K562 (cell line): ENCODE data around the gene ADAMTS10. TPM values are rescaled to one million over a fixed set of nuclear protein-coding genes. Genes with fewer than 3 reads are reported as not detected.

ENCODE experiments used
- ATAC-seq: fragments of 200-7000 bp; cut with Tn5 transposase; 3 replicates; pipeline ENCODE4 v1.9.1; 2020; ENCODE audit warnings: moderate library complexity
- BruUV-seq: library from RNA; stranded (reverse); fragments of 400-500 nt; replicated peaks from 2 replicates; lab custom pipeline; 2021; lab: Mats Ljungman, UMichigan
- CTCF ChIA-PET: fragments of 300-600 bp; formaldehyde crosslinking; extraction: SDS; loops from one replicate; lab custom pipeline; 2021; ENCODE audit warnings: low intra/inter-chr PET ratio; lab: Yijun Ruan, JAX
- POLR2A ChIA-PET: fragments of 300-600, 350-650 bp; sonication (Branson Sonifier 250); formaldehyde crosslinking; extraction: SDS; loops from one replicate; lab custom pipeline; 2021; ENCODE audit warnings: antibody characterized with exemption, inconsistent platforms; lab: Yijun Ruan, JAX
- DNase-seq, 4 experiments: peaks; one replicate each; pipeline versions ENCODE4 v3.0.0 to v3.0.0-alpha.2; 2011 to 2018; ENCODE audit warnings: low spot score in 3 of 4, mixed read lengths in 3 of 4; ENCODE audit errors: extremely low read depth in 1 of 4
- FAIRE-seq: peaks from 2 replicates; lab custom pipeline; 2011; peaks lifted over from hg19 to GRCh38; lab: Jason Lieb, UNC
- H2AFZ ChIP-seq: 2 replicates; pipeline ENCODE4 v1.6.0; 2011; ENCODE audit warnings: low read depth, low read length, control low read depth, inconsistent platforms
- H3K27ac ChIP-seq: fragments of 200-600 bp; 3 replicates; pipeline ENCODE4 v1.8.0; 2011; ENCODE audit warnings: low read depth, mild to moderate bottlenecking, control low read depth, inconsistent platforms, low read length, moderate library complexity, mixed read lengths; ENCODE audit errors: extremely low read depth
- H3K27me3 ChIP-seq, 2 experiments: fragments of 300-600 bp in 1 of 2; 2 replicates in 1 of 2; 3 replicates in 1 of 2; pipeline versions ENCODE4 v1.6.0 to v1.8.0; 2011; ENCODE audit warnings: inconsistent platforms in 2 of 2, low read length in 2 of 2, mild to moderate bottlenecking in 1 of 2, mixed read lengths in 1 of 2, moderate library complexity in 1 of 2; ENCODE audit not compliant: control insufficient read depth in 2 of 2, insufficient read depth in 2 of 2
- H3K36me3 ChIP-seq: fragments of 300-600 bp; 3 replicates; pipeline ENCODE4 v1.8.0; 2011; ENCODE audit warnings: mild to moderate bottlenecking, low read length, inconsistent platforms; ENCODE audit not compliant: control insufficient read depth, insufficient read depth
- H3K4me1 ChIP-seq, 2 experiments: fragments of 200-600 bp in 1 of 2; replicated peaks in 1 of 2; 2 replicates in 1 of 2; 3 replicates in 1 of 2; pipeline versions ENCODE4 v1.5.1 to v1.8.0; 2011; ENCODE audit warnings: inconsistent platforms in 2 of 2, low read length in 2 of 2, mild to moderate bottlenecking in 1 of 2, mixed read lengths in 1 of 2, moderate library complexity in 1 of 2; ENCODE audit not compliant: control insufficient read depth in 2 of 2, insufficient read depth in 2 of 2
- H3K4me2 ChIP-seq: 2 replicates; pipeline ENCODE4 v1.6.1; 2011; ENCODE audit warnings: low read length, control low read depth, inconsistent platforms, mixed read lengths; ENCODE audit not compliant: insufficient read depth
- H3K4me3 ChIP-seq: fragments of 200-600 bp; sonication (generic), shearing (Covaris generic); 2 replicates; pipeline ENCODE4 v1.5.1; 2016; ENCODE audit warnings: control low read depth, inconsistent platforms
- H3K79me2 ChIP-seq: fragments of 200-600 bp; 3 replicates; pipeline ENCODE4 v1.8.0; 2011; ENCODE audit warnings: low read length, inconsistent platforms; ENCODE audit not compliant: control insufficient read depth, insufficient read depth
- H3K9ac ChIP-seq, 2 experiments: 2 replicates each; pipeline versions ENCODE4 v1.6.0 to v1.6.1; 2011; ENCODE audit warnings: low read depth in 2 of 2, low read length in 2 of 2, control low read depth in 1 of 2, inconsistent platforms in 1 of 2, mild to moderate bottlenecking in 1 of 2, mixed read lengths in 1 of 2; ENCODE audit not compliant: insufficient read depth in 1 of 2
- H3K9me1 ChIP-seq: one replicate; pipeline ENCODE4 v1.6.0; 2011; ENCODE audit warnings: inconsistent platforms, mild to moderate bottlenecking, low read length, moderate library complexity; ENCODE audit not compliant: control insufficient read depth, insufficient read depth
- H3K9me3 ChIP-seq: replicated peaks from 2 replicates; pipeline ENCODE4 v1.5.1; 2011; ENCODE audit warnings: low read depth, low read length, inconsistent platforms; ENCODE audit not compliant: control insufficient read depth, insufficient read depth
- H4K20me1 ChIP-seq: replicated peaks from 2 replicates; pipeline ENCODE4 v1.6.1; 2011; ENCODE audit warnings: low read length, inconsistent platforms, mixed read lengths; ENCODE audit not compliant: control insufficient read depth, insufficient read depth
- CHD1 ChIP-seq: fragments of 200-600 bp; sonication (generic); IDR thresholded peaks from one replicate; pipeline ENCODE4 v1.6.1; 2012; ENCODE audit warnings: mild to moderate bottlenecking, moderate library complexity, low read length, inconsistent platforms
- CREM ChIP-seq: IDR thresholded peaks from 2 replicates; pipeline ENCODE4 v1.6.1; 2014; ENCODE audit warnings: antibody characterized with exemption, low read depth
- GATAD2B ChIP-seq: fragments of 450-650 bp; IDR thresholded peaks from 2 replicates; pipeline ENCODE4 v1.6.1; 2017; ENCODE audit warnings: mild to moderate bottlenecking, borderline replicate concordance
- JUN ChIP-seq, 2 experiments: sonication (generic) in 1 of 2; formaldehyde crosslinking in 1 of 2; IDR thresholded peaks; 2 replicates each; pipeline versions ENCODE4 v1.6.1 to v1.8.0; 2012 to 2022; ENCODE audit warnings: borderline replicate concordance in 2 of 2, mild to moderate bottlenecking in 2 of 2, improper control_type of control experiment in 1 of 2, low read depth in 1 of 2, low read length in 1 of 2, missing genetic modification reagents in 1 of 2
- MBD2 ChIP-seq: sonication (generic); IDR thresholded peaks from 2 replicates; pipeline ENCODE4 v1.6.1; 2016; ENCODE audit warnings: low read depth, borderline replicate concordance
- PTBP1 ChIP-seq: fragments of 200-400 bp; formaldehyde crosslinking; IDR thresholded peaks from 2 replicates; pipeline ENCODE4 v1.6.1; 2017; ENCODE audit warnings: low read depth, low read length
- RUNX1 ChIP-seq: sonication (generic); IDR thresholded peaks from 2 replicates; pipeline ENCODE4 v1.6.1; 2016; ENCODE audit warnings: antibody characterized with exemption, low read depth
- SMAD1 ChIP-seq: fragments of 150-350 bp; IDR thresholded peaks from 2 replicates; pipeline ENCODE4 v1.6.1; 2014; ENCODE audit warnings: low read length, low read depth; ENCODE audit not compliant: partially characterized antibody
- STAT5A ChIP-seq: IDR thresholded peaks from 2 replicates; pipeline ENCODE4 v1.6.1; 2012; ENCODE audit warnings: low read length, inconsistent platforms, borderline replicate concordance
- TCF7 ChIP-seq: sonication (generic); IDR thresholded peaks from 2 replicates; pipeline ENCODE4 v1.6.1; 2016; ENCODE audit warnings: antibody characterized with exemption, borderline replicate concordance
- ZNF133 ChIP-seq: fragments of 250-450 bp; sonication (Bioruptor Pico); IDR thresholded peaks from 2 replicates; pipeline ENCODE4 v1.4.0; 2020; ENCODE audit warnings: mild to moderate bottlenecking
- ZNF561 ChIP-seq: fragments of 450-650 bp; formaldehyde crosslinking; conservative IDR thresholded peaks from 2 replicates; pipeline ENCODE4 v1.4.0; 2020; ENCODE audit warnings: mild to moderate bottlenecking, moderate library complexity
- WGBS: fragments of 100-300 bp; shearing (Covaris generic); methylation state at CpG from one replicate; pipeline ENCODE4 v1.1.6; 2016; ENCODE audit warnings: low coverage, mixed read lengths; ENCODE audit not compliant: insufficient coverage; ENCODE audit errors: missing lambda C conversion rate; 5-methylcytosine and 5-hydroxymethylcytosine counted together
- in situ Hi-C: fragments of 300-500 bp; cut with MboI; formaldehyde crosslinking; loops from 4 replicates; pipeline ENCODE4 v1.15.0; 2018; ENCODE audit warnings: inconsistent platforms, mixed read lengths
- intact Hi-C: fragments of 100-400 bp; cut with micrococcal nuclease; formaldehyde crosslinking; loops from 2 replicates; pipeline ENCODE4 v1.14.2; 2022
- polyA plus RNA-seq, 8 experiments: library from polyadenylated mRNA; depleted of rRNA in 4 of 8; stranded (reverse) in 5 of 8; unstranded in 3 of 8; fragments of >200 nt; fragmentation: Nextera tagmentation in 2 of 8; fragmentation: Illumina TruSeq in 1 of 8; extraction: Ambion mirVana in 2 of 8; extraction: Trizol in 1 of 8; gene quantifications; 2 replicates each; pipeline versions ENCODE4 v1.2.1 to v1.2.3, GENCODE V29; 2011 to 2014; ENCODE audit warnings: inconsistent platforms in 1 of 8, missing spikeins in 1 of 8
- total RNA-seq, 7 experiments: library from RNA; depleted of rRNA in 6 of 7; stranded (reverse); fragments of >200 nt in 6 of 7; fragmentation: Illumina TruSeq in 2 of 7; extraction: Trizol in 2 of 7; gene quantifications; 2 replicates each; pipeline versions ENCODE4 v1.2.1 to v1.2.3, GENCODE V29; 2011 to 2021; ENCODE audit warnings: low replicate concordance in 1 of 7
- TF ChIP-seq, protein P1 (sequence below): fragments of 250-450 bp; sonication (Bioruptor Pico); IDR thresholded peaks from 2 replicates; pipeline ENCODE4 v1.5.0; 2021
- TF ChIP-seq, protein P2 (sequence below): sonication (generic); formaldehyde crosslinking; IDR thresholded peaks from 2 replicates; pipeline ENCODE4 v1.8.1; 2023; ENCODE audit warnings: missing genetic modification reagents, mild to moderate bottlenecking, borderline replicate concordance

The ADAMTS10 gene
- total and polyA plus RNA-seq, 9 of the 15 experiments (the other 6 are each of a cell fraction or from before 2014, with no cell fraction given), result 0.33 to 1.8 (median 0.57) TPM; not detected in 4

DNA sequence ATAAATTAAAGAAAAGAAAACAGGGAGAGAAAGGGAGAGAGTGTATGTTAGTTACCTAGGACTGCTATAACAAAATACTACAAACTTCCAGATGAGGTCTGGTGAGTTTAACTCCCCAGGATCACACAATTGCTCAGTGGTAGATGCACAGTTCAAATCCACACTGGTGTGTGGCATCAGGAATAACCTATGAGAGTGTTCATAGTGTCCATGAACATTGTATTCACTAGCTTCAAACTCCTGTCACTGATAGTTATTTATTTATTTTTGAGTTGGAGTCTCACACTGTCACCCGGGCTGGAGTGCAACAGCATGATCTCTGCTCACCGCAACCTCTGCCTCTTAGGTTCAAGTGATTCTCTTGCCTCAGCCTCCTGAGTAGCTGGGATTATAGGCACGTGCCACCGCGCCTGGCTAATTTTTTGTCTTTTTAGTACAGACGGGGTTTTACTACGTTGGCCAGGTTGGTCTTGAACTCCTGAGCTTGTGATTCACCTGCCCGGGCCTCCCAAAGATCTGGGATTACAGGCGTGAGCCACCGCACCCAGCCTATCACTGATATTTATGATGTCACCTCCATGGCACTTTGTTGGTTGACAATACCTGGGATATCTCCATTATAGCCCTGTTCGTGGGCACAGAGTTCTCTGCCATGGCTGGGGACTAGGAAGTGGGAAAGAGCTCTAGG is 19.6 kb upstream of the ADAMTS10 start, which contains the start of gene NFILZ:
Gene NFILZ (plus strand): TSS at position 638 of the 688 bp plus-strand sequence. CDS start 46,133 bp downstream, outside the sequence.
- no peak within 1 kb of the TSS for H3K27ac ChIP-seq
- in situ Hi-C loops (no loop called here), intact Hi-C loops (no loop called here)
- H3K9ac ChIP-seq, result no peak within 1 kb of the TSS; a peak in 1 of 4 replicates
- no peak within 1 kb of the TSS for H3K4me2 ChIP-seq
- H3K79me2 ChIP-seq, result no peaks in the 10 kb centered on the region
- DNase-seq (no peak), ATAC-seq (no peak), FAIRE-seq (no peak)
- ChIA-PET POLR2A (no interaction called here), CTCF (no interaction called here)
- H4K20me1 ChIP-seq, result no peaks in the 10 kb centered on the region
- no TSS peak for BruUV-seq
- H3K9me3 ChIP-seq, result no peaks in the 10 kb centered on the region
- WGBS, result 3% methylated on average over 11 of the region's 11 CpGs
- H2AFZ ChIP-seq, result no peak within 1 kb of the TSS
- no peaks in the 10 kb centered on the region for H3K9me1 ChIP-seq
- no peak for TF ChIP-seq TCF7
- no peak for TF ChIP-seq ZNF133
- TF ChIP-seq, protein P1, sequence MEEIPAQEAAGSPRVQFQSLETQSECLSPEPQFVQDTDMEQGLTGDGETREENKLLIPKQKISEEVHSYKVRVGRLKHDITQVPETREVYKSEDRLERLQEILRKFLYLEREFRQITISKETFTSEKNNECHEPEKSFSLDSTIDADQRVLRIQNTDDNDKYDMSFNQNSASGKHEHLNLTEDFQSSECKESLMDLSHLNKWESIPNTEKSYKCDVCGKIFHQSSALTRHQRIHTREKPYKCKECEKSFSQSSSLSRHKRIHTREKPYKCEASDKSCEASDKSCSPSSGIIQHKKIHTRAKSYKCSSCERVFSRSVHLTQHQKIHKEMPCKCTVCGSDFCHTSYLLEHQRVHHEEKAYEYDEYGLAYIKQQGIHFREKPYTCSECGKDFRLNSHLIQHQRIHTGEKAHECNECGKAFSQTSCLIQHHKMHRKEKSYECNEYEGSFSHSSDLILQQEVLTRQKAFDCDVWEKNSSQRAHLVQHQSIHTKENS (CRISPR knock-in tag), result no peak
- TF ChIP-seq ZNF561, result no peak
- TF ChIP-seq SMAD1, result no peak
- TF ChIP-seq GATAD2B, result no peak
- TF ChIP-seq STAT5A, result no peak
- TF ChIP-seq PTBP1, result no peak
- TF ChIP-seq JUN (IDR thresholded peaks at IDR 0.05; ENCODE audit: borderline replicate concordance, low read depth, low read length), result no peak
- TF ChIP-seq JUN (CRISPR knock-in tag; IDR thresholded peaks at IDR 0.05; ENCODE audit: borderline replicate concordance), result no peak
- TF ChIP-seq MBD2, result no peak
- no peak for TF ChIP-seq CREM
- no peak for TF ChIP-seq RUNX1
- TF ChIP-seq CHD1, result no peak
- TF ChIP-seq, protein P2, sequence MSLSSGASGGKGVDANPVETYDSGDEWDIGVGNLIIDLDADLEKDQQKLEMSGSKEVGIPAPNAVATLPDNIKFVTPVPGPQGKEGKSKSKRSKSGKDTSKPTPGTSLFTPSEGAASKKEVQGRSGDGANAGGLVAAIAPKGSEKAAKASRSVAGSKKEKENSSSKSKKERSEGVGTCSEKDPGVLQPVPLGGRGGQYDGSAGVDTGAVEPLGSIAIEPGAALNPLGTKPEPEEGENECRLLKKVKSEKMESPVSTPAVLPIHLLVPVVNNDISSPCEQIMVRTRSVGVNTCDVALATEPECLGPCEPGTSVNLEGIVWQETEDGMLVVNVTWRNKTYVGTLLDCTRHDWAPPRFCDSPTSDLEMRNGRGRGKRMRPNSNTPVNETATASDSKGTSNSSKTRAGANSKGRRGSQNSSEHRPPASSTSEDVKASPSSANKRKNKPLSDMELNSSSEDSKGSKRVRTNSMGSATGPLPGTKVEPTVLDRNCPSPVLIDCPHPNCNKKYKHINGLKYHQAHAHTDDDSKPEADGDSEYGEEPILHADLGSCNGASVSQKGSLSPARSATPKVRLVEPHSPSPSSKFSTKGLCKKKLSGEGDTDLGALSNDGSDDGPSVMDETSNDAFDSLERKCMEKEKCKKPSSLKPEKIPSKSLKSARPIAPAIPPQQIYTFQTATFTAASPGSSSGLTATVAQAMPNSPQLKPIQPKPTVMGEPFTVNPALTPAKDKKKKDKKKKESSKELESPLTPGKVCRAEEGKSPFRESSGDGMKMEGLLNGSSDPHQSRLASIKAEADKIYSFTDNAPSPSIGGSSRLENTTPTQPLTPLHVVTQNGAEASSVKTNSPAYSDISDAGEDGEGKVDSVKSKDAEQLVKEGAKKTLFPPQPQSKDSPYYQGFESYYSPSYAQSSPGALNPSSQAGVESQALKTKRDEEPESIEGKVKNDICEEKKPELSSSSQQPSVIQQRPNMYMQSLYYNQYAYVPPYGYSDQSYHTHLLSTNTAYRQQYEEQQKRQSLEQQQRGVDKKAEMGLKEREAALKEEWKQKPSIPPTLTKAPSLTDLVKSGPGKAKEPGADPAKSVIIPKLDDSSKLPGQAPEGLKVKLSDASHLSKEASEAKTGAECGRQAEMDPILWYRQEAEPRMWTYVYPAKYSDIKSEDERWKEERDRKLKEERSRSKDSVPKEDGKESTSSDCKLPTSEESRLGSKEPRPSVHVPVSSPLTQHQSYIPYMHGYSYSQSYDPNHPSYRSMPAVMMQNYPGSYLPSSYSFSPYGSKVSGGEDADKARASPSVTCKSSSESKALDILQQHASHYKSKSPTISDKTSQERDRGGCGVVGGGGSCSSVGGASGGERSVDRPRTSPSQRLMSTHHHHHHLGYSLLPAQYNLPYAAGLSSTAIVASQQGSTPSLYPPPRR, result no peak
- no peak within 1 kb of the TSS for H3K4me3 ChIP-seq
- no peaks in the 10 kb centered on the region for H3K4me1 ChIP-seq
- H3K36me3 ChIP-seq, result no peaks in the 10 kb centered on the region
- peaks cover 9 to 30% of the 10 kb centered on the region in 2 experiments; a peak in 3 of 5 replicates for H3K27me3 ChIP-seq
